ENCODE results near the gene SNAP25.

The SNAP25 gene

DNA sequence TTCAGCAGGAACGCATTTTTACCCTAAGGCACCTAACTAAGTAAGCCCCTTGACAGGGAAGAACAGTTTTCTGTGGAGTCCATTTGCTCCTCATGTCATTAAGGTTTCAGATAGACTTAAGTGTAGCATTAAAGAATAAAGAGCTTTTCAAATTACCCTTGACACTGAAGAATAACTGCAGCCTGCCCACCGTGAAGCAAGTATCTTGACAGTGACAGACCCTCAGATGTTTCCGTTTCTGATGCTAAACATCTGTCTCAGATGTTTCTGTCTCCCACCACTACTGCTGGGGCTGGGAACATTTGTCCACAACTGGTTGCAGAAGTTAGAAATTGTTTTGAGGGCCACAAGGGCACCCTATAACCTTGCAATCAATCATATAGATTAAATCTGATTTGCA, 50.0 kb downstream of the SNAP25 start:
- DNase-seq, result no peak

DNA sequence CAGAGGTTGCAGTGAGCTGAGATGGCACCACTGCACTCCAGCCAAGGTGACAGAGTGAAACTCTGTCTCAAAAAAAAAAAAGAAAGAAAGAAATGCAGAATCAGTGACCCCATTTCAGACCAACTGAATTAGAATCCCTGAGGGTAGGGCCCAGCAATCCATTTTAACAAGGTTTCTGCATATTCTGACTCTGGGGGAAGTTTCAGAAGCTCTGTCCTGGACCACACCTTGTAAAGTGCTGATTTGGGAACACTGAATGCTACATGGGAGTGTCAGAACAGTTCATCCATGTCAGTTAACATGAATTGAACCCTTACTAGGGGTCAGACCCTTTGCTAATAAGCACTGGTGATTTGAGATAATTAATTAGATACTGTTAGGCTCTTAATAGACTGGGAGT, 52.0 kb downstream of the SNAP25 start:
- no peak for DNase-seq

DNA sequence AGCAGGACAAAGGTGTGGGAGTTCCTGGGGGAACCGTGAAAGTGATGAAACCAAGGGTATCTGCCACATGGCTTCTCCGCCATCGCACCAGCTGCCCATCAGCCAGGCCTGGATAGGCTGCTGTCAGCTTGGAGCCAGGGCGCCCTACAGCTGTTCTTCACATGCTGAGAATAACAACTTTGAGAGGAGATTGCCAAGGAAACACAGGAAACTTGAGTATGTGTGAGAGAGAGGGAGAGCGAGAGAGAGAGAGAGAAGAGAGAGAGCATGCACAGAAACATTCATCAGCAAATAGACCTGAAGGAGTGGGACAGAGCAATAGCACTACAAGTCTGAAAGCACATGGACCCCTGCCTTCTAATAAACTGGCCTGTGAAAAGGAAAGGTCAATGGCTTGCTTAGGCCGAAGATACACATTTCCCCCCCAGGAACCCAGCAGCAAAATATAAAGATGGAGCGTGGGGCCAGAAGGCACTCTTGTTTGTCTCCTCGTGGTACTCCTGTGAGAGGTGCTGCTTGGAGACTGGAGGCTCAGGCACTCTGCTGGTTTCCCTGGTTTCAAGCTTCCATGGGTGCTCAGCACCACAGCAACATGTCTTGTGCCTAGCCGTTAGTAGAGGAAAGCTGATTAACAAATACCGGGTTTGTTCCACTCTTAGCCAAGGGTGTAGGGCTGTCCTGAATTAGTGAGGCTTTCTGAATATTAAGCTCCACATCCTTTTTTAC, 53.0 kb downstream of the SNAP25 start:
- no peak for DNase-seq

DNA sequence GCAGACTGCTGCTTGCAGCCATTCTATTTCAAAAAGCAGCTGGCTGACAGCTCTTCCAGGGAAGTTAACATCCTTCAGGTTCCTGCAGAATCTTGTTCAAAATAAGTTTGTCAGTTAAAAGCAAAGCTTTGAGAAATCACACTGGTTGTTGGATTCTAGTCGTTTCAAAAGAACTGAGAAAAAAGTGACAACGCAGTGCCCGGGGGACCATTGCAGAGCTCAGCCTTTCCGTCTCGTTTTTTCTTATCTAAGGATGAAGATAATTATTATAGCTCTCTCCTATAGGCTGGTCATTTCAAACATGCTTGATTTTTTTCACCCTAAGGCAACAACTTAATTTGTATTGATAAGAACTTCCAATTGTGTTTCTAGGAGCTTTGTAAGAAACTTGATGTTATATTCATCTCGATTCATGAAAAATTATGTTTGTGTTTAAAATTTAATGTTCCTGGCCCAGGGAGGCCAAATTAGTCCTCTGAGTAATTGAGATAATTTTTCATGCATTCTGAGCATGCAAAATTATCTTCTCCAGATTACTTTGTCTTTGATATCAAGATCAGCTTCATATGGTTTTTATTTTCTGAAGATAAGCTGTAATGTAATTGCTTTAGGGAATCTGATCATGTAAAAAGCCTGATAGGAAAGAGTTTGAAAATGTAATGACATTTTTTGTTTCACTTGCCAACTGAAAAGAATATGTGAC, 58.4 kb downstream of the SNAP25 start:
- DNase-seq, result no peak

DNA sequence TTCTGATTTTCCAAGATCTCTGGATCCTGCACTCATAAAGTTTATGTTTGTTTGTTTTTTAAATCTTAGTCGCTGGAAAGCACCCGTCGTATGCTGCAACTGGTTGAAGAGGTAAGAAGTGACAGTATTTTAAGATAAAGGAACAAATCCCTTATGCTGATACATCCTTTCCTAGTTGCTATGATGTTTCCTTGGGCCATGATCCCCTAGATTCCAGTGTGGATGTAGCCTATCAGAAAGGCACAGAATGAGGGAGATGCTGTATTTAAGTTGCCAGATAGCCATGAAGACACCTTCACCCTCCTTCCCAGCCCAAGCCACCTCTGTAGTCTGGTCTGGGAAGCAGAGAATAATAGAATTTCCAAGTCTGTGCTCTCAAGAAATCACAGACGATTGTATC, 59.0 kb downstream of the SNAP25 start:
- no peak for DNase-seq

DNA sequence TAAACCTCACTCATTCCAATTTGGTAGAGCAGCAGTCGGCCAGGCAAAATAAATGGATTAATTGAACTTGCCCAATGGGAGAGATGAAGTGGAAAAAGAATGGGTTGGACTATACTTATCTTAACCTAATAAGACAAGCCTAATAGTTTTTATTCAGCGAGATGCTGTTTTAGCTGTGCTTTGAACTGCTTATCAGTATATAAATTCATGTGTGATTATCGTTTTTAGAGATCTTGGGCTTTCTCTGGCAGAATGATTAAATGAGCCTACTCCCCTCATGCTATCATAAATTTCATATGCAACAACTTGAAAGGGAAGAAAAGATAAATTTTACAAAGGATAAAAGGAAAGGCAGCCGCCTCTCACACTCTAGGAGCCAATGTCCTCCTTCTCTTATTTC, 59.8 kb downstream of the SNAP25 start:
- DNase-seq, result no peak

DNA sequence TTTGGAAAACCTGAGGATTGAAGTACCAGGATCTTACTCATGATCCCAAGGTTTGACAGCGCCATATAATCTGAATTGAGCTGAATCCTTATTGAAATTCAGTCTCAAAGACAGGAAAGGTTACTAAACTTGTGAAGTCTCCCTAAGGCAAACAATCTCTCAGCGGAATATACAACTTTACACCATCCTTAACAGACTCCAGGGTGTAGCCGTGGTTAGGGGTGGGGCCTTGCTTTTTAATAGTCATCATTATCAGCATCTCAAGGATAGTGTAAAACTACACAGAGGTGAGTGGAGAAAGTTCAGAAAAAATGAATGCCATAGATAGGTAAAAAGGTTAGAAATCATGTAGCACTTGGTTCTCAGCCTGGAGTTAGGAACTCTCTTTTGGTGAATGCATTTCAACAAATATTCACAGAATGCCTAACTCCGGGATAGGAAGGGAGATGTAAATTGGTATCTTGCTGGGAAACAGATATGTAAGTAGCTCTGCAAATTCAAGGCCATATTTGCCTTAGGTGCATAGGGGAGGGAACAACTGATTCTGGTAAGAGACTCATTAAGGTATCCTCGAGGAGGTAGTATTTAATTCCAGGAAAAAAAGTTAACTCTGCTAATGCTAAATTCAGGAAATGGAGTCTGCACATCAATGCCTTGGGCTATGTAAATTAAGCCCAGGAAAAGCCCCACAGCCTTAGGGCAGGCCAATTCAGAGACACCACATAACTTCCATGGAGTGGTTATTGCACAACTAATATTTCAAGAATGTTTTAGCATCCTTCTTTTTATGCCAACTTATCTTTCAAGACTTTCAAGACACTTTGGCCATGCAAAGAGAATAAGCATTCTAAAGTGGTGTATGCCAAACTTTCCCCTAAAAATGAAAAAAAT, 61.6 kb downstream of the SNAP25 start:
- DNase-seq, result no peak

DNA sequence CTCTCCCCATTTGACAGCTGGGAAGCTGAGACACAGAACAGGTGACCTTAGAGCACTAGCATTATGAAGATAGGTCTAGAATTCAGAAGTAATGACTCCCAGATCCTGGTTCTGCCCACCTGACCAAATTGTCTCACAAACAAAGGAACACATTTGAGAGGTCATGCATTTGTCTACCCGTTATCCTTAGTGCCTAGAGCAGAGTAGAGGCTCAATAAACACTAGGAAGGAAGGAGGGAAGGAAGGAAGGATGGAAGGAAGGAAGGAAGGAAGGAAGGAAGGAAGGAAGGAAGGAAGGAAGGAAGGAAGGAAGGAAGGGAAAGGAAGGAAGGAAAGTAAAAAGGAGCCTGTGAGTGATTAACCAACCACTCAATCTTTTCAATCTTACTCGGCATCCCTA, 63.3 kb downstream of the SNAP25 start:
- DNase-seq, result no peak

DNA sequence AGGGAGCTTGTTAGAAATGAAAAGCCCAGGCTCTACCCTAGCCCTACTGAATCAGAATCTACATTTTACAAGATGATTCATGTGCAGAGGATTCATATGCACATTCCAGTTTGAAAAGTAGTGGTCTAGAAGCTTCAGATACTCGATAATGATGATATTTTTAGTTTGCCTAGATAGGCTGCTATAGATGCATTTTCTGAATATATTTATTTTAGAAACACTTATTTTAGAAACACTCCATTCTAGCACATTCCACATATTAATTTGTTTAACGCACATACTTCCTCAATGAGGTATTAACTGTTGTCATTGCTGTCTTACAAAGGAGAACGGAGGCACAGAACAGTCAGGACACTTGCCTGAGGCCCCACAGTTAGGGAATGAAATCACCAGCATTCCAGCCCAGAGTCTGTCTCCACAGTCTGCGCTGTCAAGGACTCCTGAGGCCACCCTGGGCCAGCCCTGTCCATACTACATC, 64.4 kb downstream of the SNAP25 start:
- DNase-seq, result no peak

DNA sequence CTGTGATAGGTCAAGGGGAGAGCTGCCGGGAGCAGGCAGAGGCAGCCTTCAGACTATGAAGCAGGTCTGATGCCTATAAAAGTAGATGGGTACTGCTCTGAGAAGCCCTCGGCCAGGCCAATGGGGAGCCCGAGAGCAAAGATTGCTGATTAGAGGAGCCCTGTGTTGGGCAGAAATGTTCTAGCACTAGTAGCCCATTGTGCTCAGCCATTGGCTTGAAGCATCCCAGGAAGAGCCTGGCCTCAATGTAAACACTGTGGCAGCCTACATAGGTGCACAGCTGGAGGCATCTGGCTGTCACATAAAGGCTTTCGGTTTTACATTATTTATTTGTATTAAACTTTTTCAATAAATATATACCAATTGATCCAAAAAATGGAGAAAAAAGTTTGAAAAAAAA, 67.7 kb downstream of the SNAP25 start:
- no peak for DNase-seq

DNA sequence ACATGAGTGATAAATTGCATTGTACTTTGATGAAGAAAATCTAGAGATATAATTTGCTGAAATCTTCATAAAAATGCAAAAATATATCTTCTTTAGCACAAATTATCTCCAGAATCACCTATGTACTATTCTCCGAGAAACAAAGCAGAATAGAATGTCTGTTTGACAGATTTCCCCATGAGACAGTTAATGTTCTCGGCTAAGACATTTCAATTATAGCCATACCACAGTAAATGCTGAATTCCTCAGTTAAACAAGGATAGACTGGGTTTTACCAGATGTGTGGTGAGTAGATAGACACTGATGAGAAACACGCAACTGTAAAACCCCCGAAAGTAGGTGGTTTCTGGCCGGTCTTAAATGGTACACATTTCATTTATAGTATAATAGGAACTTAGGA, 69.8 kb downstream of the SNAP25 start:
- DNase-seq, result no peak

DNA sequence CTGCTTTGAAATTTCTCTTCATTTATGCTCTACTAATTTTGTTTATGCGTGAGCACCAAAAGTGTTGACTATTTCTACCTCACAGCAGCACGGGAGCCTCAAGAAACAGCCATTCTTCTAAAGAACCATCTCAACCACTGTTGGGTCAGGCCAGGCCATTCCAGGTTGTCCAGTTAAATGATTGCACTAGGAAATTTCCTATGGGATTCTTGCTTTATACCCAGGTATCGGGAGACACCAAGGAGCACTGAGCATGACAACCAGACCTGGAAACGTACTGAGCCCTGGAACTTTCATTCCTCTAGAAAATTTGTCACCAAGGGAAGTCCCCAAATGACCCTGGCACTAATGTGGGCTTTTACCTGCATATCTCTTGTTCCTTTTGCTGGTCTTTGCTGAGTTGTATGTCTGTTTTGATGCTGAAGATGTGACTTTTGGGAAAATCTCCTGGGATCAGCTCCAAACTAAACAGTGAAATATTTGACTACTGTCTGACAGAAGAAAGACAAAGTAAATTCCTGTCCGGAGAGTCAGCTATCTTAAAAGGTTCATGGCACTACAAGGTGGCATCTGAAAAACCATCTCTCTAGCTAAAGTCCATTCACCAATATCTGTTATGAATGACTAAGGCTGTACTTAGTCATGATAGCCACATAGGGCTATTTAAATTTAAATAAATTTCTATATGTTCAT, 70.5 kb downstream of the SNAP25 start:
- no peak for DNase-seq

DNA sequence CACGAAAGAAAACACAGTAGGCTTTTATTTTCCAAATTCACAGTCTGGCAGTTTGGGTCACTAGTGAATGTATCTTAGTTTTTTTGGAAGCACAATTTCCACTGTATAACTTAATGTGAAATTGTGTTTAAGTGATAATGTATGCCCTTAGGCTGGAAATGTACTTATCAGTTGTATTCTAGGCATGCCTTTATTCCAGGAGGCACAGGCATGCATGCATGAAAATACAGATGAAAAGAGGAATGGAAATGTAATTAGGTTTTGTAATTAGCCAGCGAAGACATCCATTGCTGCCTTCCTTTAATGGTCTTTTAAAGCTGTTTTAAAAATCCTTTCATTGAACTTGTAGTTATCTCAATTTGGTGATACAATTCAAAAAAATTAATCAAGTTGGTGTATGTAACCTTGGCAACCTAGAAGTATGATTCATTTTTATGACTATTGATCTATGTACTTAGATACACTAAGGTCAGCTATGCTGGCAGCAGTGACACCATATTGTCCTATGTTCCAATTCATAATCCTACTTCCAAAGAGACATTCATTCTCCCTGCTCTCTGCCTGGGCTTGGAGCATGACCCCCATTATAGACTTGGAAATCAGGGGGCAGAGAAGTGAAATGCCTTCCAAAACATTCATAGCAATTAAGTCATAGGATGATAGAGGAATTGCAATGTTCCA, 73.1 kb downstream of the SNAP25 start:
- DNase-seq, result no peak

DNA sequence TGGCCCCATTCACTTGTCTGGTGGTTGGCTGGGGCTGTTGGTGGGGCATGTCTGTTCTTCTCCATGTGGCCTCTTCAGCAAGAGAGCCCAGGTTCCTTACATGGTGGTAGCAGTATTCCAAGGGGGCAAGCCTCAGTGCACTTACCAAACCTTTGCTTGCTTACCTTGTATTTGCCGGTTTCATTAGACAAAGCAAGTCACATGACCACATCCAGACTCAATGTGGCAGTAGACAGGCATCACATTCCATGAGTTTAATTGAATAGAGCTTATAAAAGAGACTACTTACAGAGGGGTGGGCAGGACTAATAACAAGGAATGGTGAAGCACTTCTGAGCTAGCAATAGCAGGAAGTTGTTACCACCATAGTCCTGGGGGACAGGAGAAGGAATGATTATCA, 78.6 kb downstream of the SNAP25 start:
- no peak for DNase-seq

DNA sequence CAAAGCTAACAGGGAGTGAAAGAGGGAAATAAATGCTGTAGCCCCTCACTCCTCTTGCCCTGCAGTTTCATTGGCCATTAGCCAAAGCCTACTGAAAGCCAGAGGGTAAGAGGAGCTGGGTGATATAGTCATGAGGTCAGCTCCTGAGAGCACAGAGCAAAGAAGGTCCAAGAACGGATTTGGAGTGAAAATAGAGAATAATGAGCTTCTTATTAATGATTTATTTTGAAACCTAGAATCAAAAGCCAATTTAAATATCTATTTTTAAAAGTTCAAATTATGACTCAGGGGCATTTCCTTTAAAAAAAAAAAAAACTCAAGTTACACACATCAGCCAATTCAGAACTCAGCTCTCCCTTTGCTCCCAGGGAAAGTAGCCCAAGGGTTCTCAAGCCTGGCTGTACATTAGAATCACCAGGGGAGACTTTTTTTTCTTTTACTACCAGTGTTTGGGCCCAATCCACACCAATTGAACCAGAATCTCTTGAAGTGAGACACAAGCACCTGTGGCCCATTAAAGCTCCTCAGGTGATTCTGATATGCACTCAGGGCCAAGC, 79.1 kb downstream of the SNAP25 start:
- no peak for DNase-seq

DNA sequence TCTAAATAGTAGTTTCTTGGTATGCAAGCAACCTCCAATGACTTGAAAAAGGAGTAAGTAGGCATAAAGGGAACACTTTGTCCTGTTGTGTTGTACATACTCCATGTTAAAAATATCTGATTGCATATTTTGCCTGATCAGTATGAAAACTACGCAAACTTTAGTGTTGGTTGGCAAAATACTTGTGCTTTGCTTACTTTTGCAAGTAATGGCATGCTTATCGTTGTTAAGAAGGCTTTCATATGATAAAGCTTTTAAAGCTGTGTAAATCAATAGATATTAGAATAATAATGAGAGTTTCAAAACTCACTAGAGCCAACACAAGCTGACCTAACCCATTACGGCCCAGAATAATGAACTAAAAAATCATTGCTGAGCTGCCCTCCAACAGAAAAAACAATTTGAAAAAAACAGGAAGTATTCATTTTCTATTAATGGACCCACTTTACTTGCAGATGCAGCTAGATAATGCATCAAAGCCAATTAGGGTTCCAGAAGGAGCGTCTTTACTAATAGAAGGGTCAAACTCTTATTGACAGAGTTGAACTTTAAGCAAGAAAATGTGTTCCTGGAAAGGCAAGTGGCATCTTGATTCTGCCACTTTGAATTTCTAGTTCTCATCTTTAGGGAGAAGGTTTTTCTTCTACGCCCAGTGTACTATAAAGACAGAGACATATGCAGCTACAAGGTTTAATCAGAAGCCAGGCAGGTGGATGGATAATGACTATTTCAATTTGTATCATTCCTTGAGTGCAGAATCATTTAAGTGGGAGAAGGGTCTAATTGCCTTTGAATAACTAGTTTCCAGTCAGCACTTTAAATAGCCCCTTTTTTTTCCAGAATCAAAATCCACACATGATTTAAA, 82.2 kb downstream of the SNAP25 start:
- DNase-seq, result no peak

DNA sequence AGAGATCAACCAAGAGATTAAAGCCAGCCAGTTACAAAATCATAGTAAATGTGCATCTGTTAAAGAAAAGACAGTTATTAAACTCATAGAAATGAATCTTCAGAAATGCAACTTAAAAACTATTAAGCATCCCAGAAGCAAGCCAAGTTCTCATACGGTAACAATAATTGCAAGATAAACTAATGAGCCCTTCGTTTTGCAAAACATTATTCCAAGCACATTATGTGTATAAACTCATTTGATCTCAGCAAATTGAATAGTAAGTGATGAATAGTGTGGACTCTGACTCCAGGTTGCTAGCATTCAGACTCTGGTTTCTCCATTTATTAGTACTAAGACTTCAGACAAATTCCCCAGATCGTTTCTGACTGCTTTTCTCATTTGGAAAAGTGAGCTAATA, 85.2 kb downstream of the SNAP25 start:
- DNase-seq, result no peak

DNA sequence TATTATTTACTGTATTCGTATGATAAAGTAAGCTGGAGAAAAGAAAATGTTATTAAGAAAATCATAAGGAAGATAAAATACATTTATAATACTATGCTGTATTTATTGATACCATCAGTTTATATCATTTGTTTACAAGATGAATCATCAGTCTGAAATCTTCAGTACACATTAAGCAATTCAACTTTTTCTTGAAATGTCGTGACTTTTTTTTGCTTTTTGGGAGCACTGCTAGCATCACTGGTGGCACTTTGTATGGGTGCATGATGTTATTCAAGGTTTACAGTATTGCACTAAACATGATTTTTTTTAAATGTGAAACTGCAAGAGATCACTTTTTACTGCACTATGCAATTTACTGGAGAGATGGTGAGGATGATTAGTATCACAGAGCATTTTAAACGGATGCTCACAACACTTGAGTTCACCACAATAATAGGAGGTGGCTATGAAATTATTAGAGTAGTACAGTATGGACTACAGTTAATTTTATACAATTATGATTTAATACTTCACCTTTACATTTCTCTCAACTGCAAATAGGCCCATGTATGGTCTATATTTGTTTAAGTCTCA, 85.9 kb downstream of the SNAP25 start:
- no peak for DNase-seq

DNA sequence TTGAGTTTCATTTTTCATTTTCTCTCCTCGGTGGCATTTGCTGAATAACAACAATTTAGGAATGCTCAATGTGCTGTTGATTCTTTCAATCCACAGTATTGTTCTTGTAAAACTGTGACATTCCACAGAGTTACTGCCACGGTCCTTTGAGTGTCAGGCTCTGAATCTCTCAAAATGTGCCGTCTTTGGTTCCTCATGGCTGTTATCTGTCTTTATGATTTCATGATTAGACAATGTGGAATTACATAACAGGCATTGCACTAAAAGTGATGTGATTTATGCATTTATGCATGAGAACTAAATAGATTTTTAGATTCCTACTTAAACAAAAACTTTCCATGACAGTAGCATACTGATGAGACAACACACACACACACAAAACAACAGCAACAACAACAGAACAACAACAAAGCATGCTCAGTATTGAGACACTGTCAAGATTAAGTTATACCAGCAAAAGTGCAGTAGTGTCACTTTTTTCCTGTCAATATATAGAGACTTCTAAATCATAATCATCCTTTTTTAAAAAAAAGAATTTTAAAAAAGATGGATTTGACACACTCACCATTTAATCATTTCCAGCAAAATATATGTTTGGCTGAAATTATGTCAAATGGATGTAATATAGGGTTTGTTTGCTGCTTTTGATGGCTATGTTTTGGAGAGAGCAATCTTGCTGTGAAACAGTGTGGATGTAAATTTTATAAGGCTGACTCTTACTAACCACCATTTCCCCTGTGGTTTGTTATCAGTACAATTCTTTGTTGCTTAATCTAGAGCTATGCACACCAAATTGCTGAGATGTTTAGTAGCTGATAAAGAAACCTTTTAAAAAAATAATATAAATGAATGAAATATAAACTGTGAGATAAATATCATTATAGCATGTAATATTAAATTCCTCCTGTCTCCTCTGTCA, 88.1 kb downstream of the SNAP25 start:
- no peak for DNase-seq

DNA sequence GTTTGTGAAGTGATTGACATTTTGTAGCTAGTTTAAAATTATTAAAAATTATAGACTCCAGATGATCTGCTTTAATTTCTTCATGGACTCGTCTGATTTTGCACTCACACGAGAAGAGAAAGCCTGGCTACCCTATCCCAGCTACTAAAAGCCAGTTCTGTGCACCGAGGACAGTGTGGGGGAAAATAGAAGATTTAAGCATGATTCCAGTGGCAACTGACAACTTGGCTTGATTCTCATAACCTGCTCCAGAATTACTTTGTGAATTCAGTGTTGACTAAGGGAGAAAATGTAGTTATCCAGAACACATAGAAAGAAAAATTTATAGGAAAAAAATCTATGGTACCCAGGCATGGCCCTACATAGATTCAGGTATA, 88.7 kb downstream of the SNAP25 start:
- DNase-seq, result no peak
